ENCODE data around the gene SORCS2. TPM values are rescaled to one million over a fixed set of nuclear protein-coding genes. Genes with fewer than 3 reads are reported as not detected.

Gene SORCS2
- polyA plus RNA-seq, 1 of the 3 experiments (the other 2 are of a cell fraction) = 1.6 TPM

DNA sequence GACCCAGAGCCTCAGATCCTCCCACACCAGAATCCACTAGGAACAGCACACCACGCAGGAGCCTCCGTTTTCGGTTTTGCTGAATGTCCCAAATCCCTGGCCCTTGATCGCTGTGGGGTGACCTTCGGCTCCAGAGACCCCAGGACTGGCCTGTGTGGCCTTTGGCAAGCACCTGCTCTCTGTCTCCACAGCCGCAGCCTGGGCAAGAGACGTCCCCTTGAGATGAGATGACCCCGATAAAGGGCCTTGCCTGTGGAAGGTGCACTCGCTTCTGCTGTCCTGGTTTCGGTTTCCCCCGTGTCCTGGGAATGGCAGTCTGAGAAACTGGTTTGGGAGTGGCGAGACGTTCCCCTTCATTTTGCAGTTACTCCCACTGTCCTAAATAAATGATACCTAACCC, 232.8 kb downstream of the SORCS2 start:
- no peak overlapping the region for H3K4me3 ChIP-seq (ENCODE audit: low read depth in 2 of 2, low read length in 1 of 2)
- H3K36me3 ChIP-seq (replicated peaks in 1 of 2; ENCODE audit: control insufficient read depth in 1 of 2, insufficient read depth in 2 of 2, low read length in 1 of 2) = no peaks in the 10 kb centered on the region
- peak; percentile 16 for DNase-seq
- H3K27me3 ChIP-seq (ENCODE audit: insufficient read depth) = no peaks in the 10 kb centered on the region
- ChIA-PET CTCF (no interaction called here), POLR2A (no interaction called here)
- TF ChIP-seq FOXJ3 (CRISPR knock-in tag; IDR thresholded peaks at IDR 0.05) (no peak), EZH2phosphoT487 (IDR thresholded peaks at IDR 0.05; ENCODE audit: borderline replicate concordance, low read depth) (no peak), ELF1 (IDR thresholded peaks at IDR 0.05) (no peak), RXRA (IDR thresholded peaks at IDR 0.05; ENCODE audit: borderline replicate concordance, low read depth) (no peak), SIN3A (IDR thresholded peaks at IDR 0.05; ENCODE audit: borderline replicate concordance, low read depth, low read length) (no peak), GABPA (IDR thresholded peaks at IDR 0.05; ENCODE audit: low read depth) (no peak), NFIC (IDR thresholded peaks at IDR 0.05; ENCODE audit: borderline replicate concordance) (no peak), RCOR1 (IDR thresholded peaks at IDR 0.05; ENCODE audit: low read length) (no peak), YY1 (IDR thresholded peaks at IDR 0.05; ENCODE audit: low read depth) (no peak), CHD2 (IDR thresholded peaks at IDR 0.05; ENCODE audit: low read length, partially characterized antibody) (no peak), RFX5 (IDR thresholded peaks at IDR 0.05; ENCODE audit: low read length) (no peak), MEF2A (IDR thresholded peaks at IDR 0.05; ENCODE audit: borderline replicate concordance, low read depth) (no peak), TCF12 (IDR thresholded peaks at IDR 0.05) (no peak), EP300 (IDR thresholded peaks at IDR 0.05; ENCODE audit: borderline replicate concordance in 1 of 2, low read depth in 1 of 2, low read length in 1 of 2) (no peak), JUND (IDR thresholded peaks at IDR 0.05) (no peak)
- TF ChIP-seq, protein P1, sequence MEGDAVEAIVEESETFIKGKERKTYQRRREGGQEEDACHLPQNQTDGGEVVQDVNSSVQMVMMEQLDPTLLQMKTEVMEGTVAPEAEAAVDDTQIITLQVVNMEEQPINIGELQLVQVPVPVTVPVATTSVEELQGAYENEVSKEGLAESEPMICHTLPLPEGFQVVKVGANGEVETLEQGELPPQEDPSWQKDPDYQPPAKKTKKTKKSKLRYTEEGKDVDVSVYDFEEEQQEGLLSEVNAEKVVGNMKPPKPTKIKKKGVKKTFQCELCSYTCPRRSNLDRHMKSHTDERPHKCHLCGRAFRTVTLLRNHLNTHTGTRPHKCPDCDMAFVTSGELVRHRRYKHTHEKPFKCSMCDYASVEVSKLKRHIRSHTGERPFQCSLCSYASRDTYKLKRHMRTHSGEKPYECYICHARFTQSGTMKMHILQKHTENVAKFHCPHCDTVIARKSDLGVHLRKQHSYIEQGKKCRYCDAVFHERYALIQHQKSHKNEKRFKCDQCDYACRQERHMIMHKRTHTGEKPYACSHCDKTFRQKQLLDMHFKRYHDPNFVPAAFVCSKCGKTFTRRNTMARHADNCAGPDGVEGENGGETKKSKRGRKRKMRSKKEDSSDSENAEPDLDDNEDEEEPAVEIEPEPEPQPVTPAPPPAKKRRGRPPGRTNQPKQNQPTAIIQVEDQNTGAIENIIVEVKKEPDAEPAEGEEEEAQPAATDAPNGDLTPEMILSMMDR (IDR thresholded peaks at IDR 0.05) = no peak
- TF ChIP-seq, protein P2, sequence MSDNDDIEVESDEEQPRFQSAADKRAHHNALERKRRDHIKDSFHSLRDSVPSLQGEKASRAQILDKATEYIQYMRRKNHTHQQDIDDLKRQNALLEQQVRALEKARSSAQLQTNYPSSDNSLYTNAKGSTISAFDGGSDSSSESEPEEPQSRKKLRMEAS (IDR thresholded peaks at IDR 0.05; ENCODE audit: low read depth) = no peak
- TF ChIP-seq, protein P3, sequence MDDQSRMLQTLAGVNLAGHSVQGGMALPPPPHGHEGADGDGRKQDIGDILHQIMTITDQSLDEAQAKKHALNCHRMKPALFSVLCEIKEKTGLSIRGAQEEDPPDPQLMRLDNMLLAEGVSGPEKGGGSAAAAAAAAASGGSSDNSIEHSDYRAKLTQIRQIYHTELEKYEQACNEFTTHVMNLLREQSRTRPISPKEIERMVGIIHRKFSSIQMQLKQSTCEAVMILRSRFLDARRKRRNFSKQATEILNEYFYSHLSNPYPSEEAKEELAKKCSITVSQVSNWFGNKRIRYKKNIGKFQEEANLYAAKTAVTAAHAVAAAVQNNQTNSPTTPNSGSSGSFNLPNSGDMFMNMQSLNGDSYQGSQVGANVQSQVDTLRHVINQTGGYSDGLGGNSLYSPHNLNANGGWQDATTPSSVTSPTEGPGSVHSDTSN (IDR thresholded peaks at IDR 0.05) = no peak
- no peaks in the 10 kb centered on the region; a peak in 1 of 4 replicates for H3K4me1 ChIP-seq (ENCODE audit: control insufficient read depth in 1 of 2, insufficient read depth in 2 of 2, low read depth in 1 of 2, low read length in 1 of 2)
- no peak overlapping the region for H3K4me2 ChIP-seq
- H3K27ac ChIP-seq (ENCODE audit: low read depth in 2 of 2, low read length in 1 of 2) = no peak overlapping the region
- no peak overlapping the region for H3K9ac ChIP-seq
- no peaks in the 10 kb centered on the region for H3F3A ChIP-seq (replicated peaks; ENCODE audit: insufficient read depth)
- no peak overlapping the region for H2AFZ ChIP-seq (ENCODE audit: low read depth)
- H3K9me3 ChIP-seq = no peaks in the 10 kb centered on the region
- H3K79me2 ChIP-seq (ENCODE audit: insufficient read depth) = no peaks in the 10 kb centered on the region
- no peaks in the 10 kb centered on the region for H3K9me2 ChIP-seq
- 78% methylated on average over 7 of the region's 13 CpGs for WGBS (ENCODE audit: low lambda C conversion rate)
- H4K20me1 ChIP-seq (ENCODE audit: insufficient read depth) = no peaks in the 10 kb centered on the region

All from SK-N-SH (cell line).